Type B pancreatic cell (in vitro differentiated cells): ENCODE data around the gene TLR7. TPM values are rescaled to one million over a fixed set of nuclear protein-coding genes. Genes with fewer than 3 reads are reported as not detected.

Source experiments
- DNase-seq: peaks from one replicate; pipeline ENCODE4 v3.0.0; 2021; ENCODE audit warnings: mixed read lengths; ENCODE audit not compliant: unreplicated experiment; ENCODE audit errors: extremely low spot score
- H3K27ac Mint-ChIP-seq: 2 replicates; pipeline ENCODE4 v1.8.0; 2021; ENCODE audit warnings: mild to moderate bottlenecking, mixed read lengths
- H3K27me3 Mint-ChIP-seq: 2 replicates; pipeline ENCODE4 v1.8.0; 2021; ENCODE audit warnings: mixed read lengths
- H3K36me3 Mint-ChIP-seq: 2 replicates; pipeline ENCODE4 v1.8.0; 2021; ENCODE audit warnings: mixed read lengths
- H3K4me1 Mint-ChIP-seq: one replicate; pipeline ENCODE4 v1.8.0; 2021; ENCODE audit warnings: mixed read lengths; ENCODE audit not compliant: unreplicated experiment
- H3K4me3 Mint-ChIP-seq: 2 replicates; pipeline ENCODE4 v1.8.0; 2021; ENCODE audit warnings: mild to moderate bottlenecking, mixed read lengths
- H3K9me3 Mint-ChIP-seq: 2 replicates; pipeline ENCODE4 v1.8.0; 2021; ENCODE audit warnings: mixed read lengths
- CTCF ChIP-seq: fragments of 200-600 bp; sonication (generic); conservative IDR thresholded peaks from 2 replicates; pipeline ENCODE4 v1.5.0; 2021; ENCODE audit warnings: antibody characterized with exemption, mild to moderate bottlenecking
- total RNA-seq: library from RNA; stranded (reverse); gene quantifications from 2 replicates; pipeline ENCODE4 v1.2.1, GENCODE V29; 2021; ENCODE audit warnings: low replicate concordance

Gene TLR7
- total RNA-seq, 1 donor from 2014 or later, result 0.05 TPM

GRCh38 chrX:12867685-12868084 lies 813 bp downstream of the TLR7 start:
- H3K4me3 Mint-ChIP-seq, result no peak overlapping the region
- H3K27ac Mint-ChIP-seq, result no peak overlapping the region
- no peaks in the 10 kb centered on the region for H3K27me3 Mint-ChIP-seq

GRCh38 chrX:12868747-12869146 lies 1.9 kb downstream of the TLR7 start:
- TF ChIP-seq CTCF, result no peak
- Mint-ChIP-seq H3K27ac (no peak overlapping the region), H3K4me3 (no peak overlapping the region), H3K36me3 (no peaks in the 10 kb centered on the region), H3K9me3 (peaks cover 8% of the 10 kb centered on the region), H3K4me1 (no peaks in the 10 kb centered on the region), H3K27me3 (no peaks in the 10 kb centered on the region)
- DNase-seq, result no peak

More at GRCh38 chrX:12867685-12868084, 813 bp downstream of the TLR7 start:
- Mint-ChIP-seq H3K9me3 (peaks cover 8% of the 10 kb centered on the region), H3K36me3 (no peaks in the 10 kb centered on the region), H3K4me1 (no peaks in the 10 kb centered on the region)
- DNase-seq, result no peak
- TF ChIP-seq CTCF, result no peak

- Mint-ChIP-seq H3K36me3 (no peaks in the 10 kb centered on the region), H3K4me1 (no peaks in the 10 kb centered on the region), H3K27ac (no peak overlapping the region), H3K9me3 (peaks cover 13% of the 10 kb centered on the region), H3K4me3 (no peak overlapping the region), H3K27me3 (no peaks in the 10 kb centered on the region)
- no peak for DNase-seq
- TF ChIP-seq CTCF, result no peak
Measured at GRCh38 chrX:12871257-12871656, 4.4 kb downstream of the TLR7 start.

- Mint-ChIP-seq H3K27ac (no peak overlapping the region), H3K9me3 (peaks cover 13% of the 10 kb centered on the region), H3K27me3 (no peaks in the 10 kb centered on the region), H3K36me3 (no peaks in the 10 kb centered on the region), H3K4me3 (no peak overlapping the region), H3K4me1 (no peaks in the 10 kb centered on the region)
- no peak for TF ChIP-seq CTCF
- no peak for DNase-seq
Measured at GRCh38 chrX:12872741-12873140, 5.9 kb downstream of the TLR7 start.

- TF ChIP-seq CTCF, result no peak
- DNase-seq, result no peak
- H3K36me3 Mint-ChIP-seq, result no peaks in the 10 kb centered on the region
- no peak overlapping the region for H3K27ac Mint-ChIP-seq
- no peak overlapping the region for H3K4me3 Mint-ChIP-seq
- no peaks in the 10 kb centered on the region for H3K4me1 Mint-ChIP-seq
- H3K9me3 Mint-ChIP-seq, result peaks cover 9% of the 10 kb centered on the region
- H3K27me3 Mint-ChIP-seq, result no peaks in the 10 kb centered on the region
Measured at GRCh38 chrX:12874581-12874980, 7.7 kb downstream of the TLR7 start.

GRCh38 chrX:12877386-12877785 lies 10.5 kb downstream of the TLR7 start:
- no peaks in the 10 kb centered on the region for H3K36me3 Mint-ChIP-seq
- H3K9me3 Mint-ChIP-seq, result peaks cover 5% of the 10 kb centered on the region
- no peak for TF ChIP-seq CTCF

More at GRCh38 chrX:12877386-12877785, 10.5 kb downstream of the TLR7 start:
- DNase-seq, result no peak
- Mint-ChIP-seq H3K4me3 (no peak overlapping the region), H3K4me1 (no peaks in the 10 kb centered on the region), H3K27ac (no peak overlapping the region), H3K27me3 (no peaks in the 10 kb centered on the region)
